Brain microvascular endothelial cell (primary cell): ENCODE results near the gene CADM1.

ENCODE experiments used
- DNase-seq: peaks from one replicate; pipeline ENCODE4 v3.0.0-alpha.2; 2020
- H3K27ac ChIP-seq: fragments of 250-450 bp; sonication (Bioruptor Pico); 2 replicates; pipeline ENCODE4 v1.5.1; 2020; ENCODE audit warnings: mild to moderate bottlenecking, moderate library complexity
- H3K27me3 ChIP-seq: fragments of 250-450 bp; sonication (Bioruptor Pico); replicated peaks from 2 replicates; pipeline ENCODE4 v1.5.1; 2020; ENCODE audit warnings: mild to moderate bottlenecking
- H3K36me3 ChIP-seq: fragments of 250-450 bp; sonication (Bioruptor Pico); replicated peaks from 2 replicates; pipeline ENCODE4 v1.5.1; 2020; ENCODE audit warnings: mild to moderate bottlenecking
- H3K4me3 ChIP-seq: 2 replicates; pipeline ENCODE4 v1.5.1; 2011; ENCODE audit warnings: low read depth, mild to moderate bottlenecking, control low read depth, low read length, moderate library complexity
- in situ Hi-C: cut with HindIII; loops from 2 replicates; pipeline ENCODE4 v1.10.0; 2017; ENCODE audit warnings: low sequenced_read_pairs, low pct_ligation_motif_present
- TF ChIP-seq, protein P1 (sequence below): IDR thresholded peaks from 2 replicates; pipeline ENCODE4 v1.5.1; 2011; ENCODE audit warnings: low read depth, mild to moderate bottlenecking, moderate library complexity, low read length, control low read depth, inconsistent platforms; ENCODE audit errors: missing control alignments

The CADM1 gene

DNA sequence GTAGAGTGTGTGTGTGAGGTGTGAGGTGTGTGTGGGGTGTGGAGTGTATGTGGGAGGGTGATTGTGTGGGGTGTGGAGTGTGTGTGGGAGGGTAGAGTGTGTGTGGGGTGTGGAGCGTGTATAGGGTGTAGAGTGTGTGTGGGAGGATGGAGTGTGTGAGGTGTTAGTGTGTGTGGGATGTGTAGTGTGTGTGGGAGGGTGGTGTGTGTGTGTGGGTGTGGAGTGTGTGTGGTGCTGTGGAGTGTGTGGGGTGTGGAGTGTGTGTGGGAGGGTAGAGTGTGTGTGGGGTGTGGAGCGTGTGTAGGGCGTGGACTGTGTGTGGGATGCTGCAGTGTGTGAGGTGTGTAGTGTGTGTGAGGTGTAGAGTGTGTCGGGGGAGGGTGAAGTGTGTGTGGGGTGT, 356.1 kb downstream of the CADM1 start:
- TF ChIP-seq, protein P1, sequence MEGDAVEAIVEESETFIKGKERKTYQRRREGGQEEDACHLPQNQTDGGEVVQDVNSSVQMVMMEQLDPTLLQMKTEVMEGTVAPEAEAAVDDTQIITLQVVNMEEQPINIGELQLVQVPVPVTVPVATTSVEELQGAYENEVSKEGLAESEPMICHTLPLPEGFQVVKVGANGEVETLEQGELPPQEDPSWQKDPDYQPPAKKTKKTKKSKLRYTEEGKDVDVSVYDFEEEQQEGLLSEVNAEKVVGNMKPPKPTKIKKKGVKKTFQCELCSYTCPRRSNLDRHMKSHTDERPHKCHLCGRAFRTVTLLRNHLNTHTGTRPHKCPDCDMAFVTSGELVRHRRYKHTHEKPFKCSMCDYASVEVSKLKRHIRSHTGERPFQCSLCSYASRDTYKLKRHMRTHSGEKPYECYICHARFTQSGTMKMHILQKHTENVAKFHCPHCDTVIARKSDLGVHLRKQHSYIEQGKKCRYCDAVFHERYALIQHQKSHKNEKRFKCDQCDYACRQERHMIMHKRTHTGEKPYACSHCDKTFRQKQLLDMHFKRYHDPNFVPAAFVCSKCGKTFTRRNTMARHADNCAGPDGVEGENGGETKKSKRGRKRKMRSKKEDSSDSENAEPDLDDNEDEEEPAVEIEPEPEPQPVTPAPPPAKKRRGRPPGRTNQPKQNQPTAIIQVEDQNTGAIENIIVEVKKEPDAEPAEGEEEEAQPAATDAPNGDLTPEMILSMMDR: no peak
- Histone ChIP-seq H3K27me3 (no peaks in the 10 kb centered on the region), H3K36me3 (no peaks in the 10 kb centered on the region), H3K4me3 (no peak overlapping the region), H3K27ac (no peak overlapping the region)
- in situ Hi-C loops: no loop called here
- no peak for DNase-seq

DNA sequence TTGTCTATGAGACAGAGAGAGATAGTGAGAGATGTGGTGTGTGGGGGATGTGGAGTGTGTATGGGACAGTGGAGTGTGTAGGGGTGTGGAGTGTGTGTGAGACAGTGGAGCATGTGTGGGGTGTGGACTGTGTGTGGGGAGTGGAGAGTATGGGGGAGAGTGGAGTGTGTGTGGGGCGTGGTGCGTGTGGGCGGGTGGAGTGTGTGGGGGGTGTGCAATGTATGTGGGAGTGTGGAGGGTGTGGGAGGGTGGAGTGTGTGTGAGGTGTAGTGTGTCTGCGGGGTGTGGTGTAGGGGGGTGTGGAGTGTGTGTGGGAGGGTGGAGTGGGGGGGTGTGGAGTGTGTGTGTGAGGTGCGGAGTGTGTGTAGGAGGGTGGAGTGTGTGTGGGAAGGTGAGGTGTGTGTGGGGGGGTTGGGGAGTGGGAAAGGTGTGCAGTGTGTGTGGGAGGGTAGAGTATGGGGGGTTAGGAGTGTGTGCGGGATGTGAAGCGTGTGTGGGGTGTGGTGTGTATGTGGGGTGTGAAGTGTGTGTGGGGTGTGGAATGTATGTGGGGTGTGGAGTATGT, 356.9 kb downstream of the CADM1 start:
- Histone ChIP-seq H3K36me3 (no peaks in the 10 kb centered on the region), H3K27me3 (no peaks in the 10 kb centered on the region), H3K27ac (no peak overlapping the region), H3K4me3 (no peak overlapping the region)
- TF ChIP-seq, protein P1: no peak
- in situ Hi-C loops: no loop called here
- no peak for DNase-seq

DNA sequence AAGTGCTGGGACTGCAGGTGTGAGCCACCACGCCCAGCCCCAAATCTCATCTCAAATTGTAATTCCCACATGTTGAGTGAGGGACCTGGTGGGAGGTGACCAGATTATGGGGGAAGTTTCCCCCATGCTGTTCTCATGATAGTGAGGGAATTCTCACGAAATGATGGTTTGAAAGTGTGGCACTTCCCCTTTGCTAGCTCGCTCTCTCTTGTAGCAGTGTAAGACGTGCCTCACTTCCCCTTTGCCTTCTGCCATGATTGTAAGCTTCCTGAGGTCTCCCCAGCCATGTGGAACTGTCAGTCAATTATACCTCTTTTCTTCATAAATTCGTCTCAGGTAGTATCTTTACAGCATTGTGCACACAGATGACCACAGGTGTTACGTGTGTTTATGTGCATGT, 357.8 kb downstream of the CADM1 start:
- H3K36me3 ChIP-seq: no peaks in the 10 kb centered on the region
- in situ Hi-C loops: no loop called here
- no peak overlapping the region for H3K4me3 ChIP-seq
- no peaks in the 10 kb centered on the region for H3K27me3 ChIP-seq
- H3K27ac ChIP-seq: no peak overlapping the region
- TF ChIP-seq, protein P1: no peak
- DNase-seq: no peak

DNA sequence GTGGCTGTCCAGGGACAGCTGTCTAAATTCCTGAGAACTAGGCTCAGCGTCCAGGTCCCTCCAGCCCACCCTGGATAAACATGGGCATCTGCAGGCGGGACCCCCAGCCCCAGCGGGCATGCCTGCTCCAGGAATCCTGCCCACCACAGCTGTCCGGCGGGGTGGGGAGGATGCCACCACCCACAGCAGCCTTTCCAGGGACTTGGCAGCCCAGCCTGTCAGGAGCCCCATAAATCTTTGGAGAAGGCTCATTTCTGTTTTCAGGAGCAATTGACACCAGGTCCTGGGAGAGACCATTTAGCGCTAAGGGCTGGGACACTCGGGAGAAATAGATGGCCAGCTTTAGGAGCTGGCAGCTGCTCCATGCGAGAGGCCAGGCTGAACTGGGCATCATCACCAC, 358.9 kb downstream of the CADM1 start:
- TF ChIP-seq, protein P1: no peak
- DNase-seq: no peak
- in situ Hi-C loops: no loop called here

DNA sequence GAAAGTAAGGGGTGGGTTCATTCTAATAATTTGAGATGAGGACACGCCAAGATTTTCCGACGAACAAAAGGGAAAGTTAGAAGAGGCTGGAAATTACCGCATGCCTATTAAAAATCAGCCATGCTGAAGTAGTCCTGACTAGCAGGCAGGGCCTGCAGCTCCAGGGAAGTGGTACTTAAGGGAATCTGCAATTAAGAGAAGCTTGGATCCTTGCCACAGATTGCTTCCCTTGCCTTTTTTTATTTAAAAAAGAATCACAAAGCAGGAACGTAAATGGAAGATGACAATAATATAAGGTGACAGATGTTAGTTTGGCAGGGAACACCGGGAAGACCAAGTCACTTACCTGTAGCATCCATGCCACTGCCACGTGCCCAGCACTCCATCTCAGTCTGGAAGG, 359.3 kb downstream of the CADM1 start:
- TF ChIP-seq, protein P1: no peak
- no peak for DNase-seq
- Histone ChIP-seq H3K4me3 (no peak overlapping the region), H3K27ac (no peak overlapping the region), H3K36me3 (no peaks in the 10 kb centered on the region), H3K27me3 (no peaks in the 10 kb centered on the region)
- in situ Hi-C loops: no loop called here

More for the DNA sequence above, 358.9 kb downstream of the CADM1 start:
- Histone ChIP-seq H3K36me3 (no peaks in the 10 kb centered on the region), H3K27me3 (no peaks in the 10 kb centered on the region), H3K27ac (no peak overlapping the region), H3K4me3 (no peak overlapping the region)

DNA sequence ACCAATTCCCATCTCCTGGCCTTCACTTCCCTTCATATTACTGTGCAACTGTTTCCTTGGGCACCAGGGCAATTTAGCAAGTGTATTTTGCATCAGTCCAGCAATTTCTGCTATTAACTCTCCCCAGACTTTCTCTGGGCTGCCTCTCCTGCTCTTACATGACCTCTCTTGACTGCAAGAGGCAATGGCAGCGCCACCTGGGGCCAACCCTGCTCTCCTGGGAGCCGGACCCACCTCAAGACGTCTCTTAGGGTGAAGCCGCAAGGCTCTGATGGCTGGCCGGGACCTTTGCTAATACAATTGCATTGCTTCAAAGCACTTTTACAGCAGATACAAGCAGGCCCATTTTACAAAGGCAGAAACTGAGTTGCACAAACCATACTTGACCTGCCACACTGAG, 360.2 kb downstream of the CADM1 start:
- no peak for DNase-seq
- Histone ChIP-seq H3K27me3 (no peaks in the 10 kb centered on the region), H3K4me3 (no peak overlapping the region), H3K36me3 (no peaks in the 10 kb centered on the region), H3K27ac (no peak overlapping the region)
- TF ChIP-seq, protein P1: no peak
- in situ Hi-C loops: no loop called here
